Measurements from ENCODE around the gene PACRG.

DNA sequence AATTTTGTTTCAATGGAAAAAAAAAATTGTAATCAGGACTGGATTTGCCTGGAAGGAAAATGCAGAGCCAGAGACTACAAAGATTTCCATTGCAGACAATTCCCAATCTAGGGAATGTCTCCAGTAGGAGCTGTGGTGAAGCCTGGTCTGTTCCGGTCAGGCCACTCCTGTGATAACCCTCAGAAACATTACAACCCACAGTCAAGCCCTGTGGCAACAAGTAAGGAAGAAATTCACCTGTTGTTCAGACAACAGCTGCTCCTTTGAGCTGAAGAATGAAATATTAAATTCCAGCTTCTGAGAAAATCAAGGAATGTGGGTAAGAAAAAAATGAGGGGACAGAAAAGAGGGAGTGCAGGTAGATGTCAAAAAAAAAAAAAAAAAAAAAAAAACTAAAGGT, 8.2 kb upstream of the PACRG start:
- TF ChIP-seq CTCF (IDR thresholded peaks at IDR 0.05; ENCODE audit: low read depth, low read length): no peak
- TF ChIP-seq POLR2A (IDR thresholded peaks at IDR 0.05; ENCODE audit: extremely low read depth, insufficient read length): no peak

All from NB4 (cell line).